DMS114 treated with DMSO at 0.1 percent for 48 hours (cell line): ENCODE results near the gene ADAMTSL5.
"Not testable (repeated sequence)": the region's sequence is repeated elsewhere in the genome, so short reads cannot be mapped to it uniquely, and the experiment has no call there.

Experiments
- DNase-seq: peaks from one replicate; lab custom pipeline; 2025; ENCODE audit not compliant: unreplicated experiment; lab: John Stamatoyannopoulos, UW

ADAMTSL5 gene

DNA sequence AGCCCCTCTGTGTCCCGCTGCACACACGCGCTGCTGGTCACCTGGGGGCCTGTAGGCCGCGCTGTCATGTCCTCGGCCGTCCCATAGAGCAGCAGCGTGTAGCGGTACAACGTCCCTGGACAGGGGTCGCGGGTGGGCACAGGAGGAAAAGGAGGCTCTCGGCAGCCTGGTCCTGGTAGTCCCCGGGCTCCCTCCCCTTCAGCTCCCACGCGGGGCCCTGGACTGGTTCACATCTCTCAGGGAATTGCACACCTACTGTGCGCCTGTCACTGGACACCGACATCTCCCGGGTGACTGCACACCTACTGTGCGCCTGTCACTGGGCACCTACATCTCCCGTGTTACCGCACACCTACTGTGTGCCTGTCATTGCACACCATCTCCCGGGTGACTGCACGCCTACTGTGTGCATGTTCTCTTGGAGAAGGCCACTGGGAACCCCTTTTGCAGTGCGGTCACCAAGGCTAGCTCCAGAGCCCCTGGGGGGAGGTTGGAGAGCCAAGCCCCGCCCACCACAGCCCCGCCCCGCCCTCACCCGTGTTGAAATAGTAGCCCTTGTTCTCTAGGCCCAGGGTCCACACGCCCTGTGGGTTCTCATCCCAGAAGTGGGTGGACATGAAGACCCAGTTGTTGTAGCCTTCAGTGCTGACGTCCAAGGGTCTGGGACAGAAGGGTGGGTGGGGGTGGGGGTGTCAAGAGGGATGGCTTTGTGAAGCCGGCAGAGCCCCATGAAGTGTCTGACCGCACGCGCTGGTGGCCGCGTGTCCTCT lies 30.3 kb downstream of the ADAMTSL5 start:
- DNase-seq, result no peak

DNA sequence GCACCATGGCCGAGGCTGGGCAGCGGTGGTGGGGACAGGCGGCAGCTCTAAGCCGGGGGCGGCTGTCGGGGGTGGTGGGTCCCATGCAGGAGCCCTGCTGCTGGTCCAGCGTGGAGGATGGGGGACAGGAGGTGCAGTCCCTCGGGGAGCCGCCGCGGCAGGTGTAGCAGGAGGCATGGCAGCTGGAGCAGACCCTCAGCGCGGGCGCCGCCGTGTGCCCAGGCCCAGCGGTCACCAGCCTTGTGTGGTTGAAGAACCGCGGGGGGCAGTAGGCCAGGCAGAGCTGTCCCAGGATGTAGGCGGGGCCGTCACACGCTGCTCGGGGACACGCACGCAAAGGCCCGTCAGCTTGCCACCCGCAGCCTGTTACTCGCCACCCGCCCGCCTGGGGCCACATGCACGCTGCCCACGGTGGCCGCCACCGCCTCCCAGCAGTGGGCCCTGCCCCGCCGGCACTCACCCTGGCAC lies 30.9 kb downstream of the ADAMTSL5 start:
- DNase-seq, result no peak

DNA sequence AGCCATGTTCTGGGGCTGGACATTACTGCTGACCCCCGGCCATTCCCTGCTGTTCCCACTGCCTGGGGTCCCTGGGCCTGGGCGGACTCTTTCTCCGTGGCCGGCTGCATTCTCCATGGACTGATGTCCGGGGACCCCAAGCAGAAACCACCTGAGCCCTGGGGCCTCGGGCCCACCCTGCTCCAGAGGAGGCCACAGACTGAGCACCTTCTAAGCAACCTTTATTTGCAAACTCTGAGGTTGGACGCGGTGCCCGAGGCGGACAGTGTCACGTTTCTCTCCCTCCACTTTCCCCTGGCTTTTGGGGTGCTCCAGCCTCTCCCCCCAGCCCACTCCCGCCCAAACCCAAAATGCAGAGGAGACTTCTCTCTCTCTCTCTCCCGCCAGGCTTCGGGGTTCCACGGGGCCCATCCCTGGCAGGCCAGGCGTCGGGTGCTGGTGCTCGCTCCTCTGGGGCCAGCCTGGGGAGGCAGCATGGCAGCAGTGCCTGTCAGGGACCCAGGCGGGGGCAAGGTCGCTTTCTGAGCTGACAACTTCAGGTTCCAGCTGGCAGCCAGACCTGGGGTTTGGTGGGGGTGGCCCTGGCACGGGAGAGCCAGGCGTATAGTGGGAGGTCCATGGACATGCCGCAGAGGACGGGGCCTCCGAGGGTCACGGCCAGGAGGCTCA lies 31.5 kb downstream of the ADAMTSL5 start:
- DNase-seq, result no peak

DNA sequence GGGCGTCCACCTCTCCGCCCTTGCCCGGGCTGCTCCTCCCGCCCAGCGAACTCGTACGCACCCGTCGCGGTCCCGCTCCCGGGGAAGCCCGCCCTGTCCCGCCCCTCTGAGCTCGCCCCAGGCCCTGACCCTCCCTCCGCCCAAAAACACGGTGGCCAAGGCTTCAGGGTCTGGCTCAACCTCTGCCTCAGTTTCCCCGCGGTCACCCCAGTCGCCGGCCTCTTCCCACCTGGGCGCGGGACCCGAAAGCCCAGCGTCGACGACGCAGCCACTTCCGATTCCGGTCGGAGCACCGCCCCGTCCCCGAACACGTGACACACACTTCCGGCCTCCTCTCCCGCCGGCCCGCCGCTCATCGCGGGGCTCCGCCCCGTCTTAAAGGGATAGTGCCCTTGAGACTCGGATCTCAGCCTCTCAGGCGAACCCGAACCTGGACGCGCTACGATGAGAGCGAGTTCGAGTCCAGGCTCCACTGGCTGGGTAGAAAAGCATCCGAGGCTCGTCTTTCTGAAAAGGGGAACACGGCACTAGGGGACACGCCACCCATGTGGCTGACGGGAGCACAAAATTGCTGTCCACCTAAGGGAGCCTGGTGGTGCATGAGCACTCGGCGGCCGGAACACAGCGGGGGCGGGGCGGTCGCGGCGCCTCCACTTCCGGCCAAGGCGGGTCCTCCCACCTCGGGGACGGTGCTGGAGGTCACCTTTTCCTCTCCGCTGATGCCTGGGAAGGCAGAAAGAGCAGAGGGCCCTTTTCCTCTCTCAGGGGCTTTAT lies 33.7 kb downstream of the ADAMTSL5 start, which contains the start of gene C19orf25:
Gene C19orf25 (minus strand): TSS at position 282 of the 774 bp plus-strand sequence. CDS start 312 bp downstream, outside the sequence.
- DNase-seq, result peak; percentile 74

DNA sequence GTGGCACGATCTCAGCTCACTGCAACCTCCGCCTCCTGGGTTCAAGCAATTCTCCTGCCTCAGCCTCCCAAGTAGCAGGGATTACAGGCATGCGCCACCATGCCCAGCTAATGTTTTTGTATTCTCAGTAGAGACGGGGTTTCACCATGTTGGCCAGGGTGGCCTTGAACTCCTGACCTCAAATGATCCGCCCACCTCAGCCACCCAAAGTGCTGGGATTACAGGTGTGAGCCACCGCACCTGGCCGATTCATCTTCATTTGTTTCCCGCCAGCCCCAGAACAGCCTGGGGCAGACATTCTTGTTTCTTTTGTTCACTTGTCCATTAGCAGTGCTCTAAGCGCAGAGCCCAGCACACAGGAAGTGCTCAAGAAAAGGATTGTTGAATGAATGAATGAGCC lies 35.8 kb downstream of the ADAMTSL5 start:
- DNase-seq, result not testable (repeated sequence)

DNA sequence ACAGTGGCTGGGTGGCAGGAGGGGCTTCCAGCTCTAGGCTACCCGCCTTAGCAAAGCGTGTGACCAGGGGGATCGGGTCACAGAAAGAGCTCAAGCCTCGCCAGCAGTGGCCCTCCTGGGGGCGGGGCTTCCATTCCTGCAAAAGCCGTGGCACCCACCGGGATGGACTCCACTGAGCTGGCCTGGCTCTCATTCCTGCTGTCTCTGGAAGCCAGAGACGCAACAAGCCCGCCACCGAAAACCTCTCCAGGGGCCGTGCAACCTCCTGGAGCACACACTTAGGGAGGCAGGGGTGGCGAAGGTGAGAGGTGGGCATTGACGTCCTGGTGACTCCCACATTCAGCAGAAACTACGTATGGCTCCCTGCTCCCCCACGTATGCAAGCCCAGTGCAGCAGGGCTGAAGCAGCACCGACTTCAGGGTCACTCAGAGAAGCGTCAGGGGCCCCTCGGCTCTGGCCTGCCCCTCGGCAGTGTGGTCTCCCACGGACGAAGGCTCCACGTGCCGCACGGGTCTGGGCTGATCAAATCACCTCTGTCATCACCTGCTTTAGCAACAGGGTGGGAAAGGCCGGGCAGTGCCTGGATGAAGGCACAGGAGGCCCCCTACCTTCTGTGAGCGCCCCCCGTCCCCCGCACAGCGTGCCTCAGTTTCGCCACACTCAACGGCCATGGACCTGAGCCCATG lies 36.9 kb downstream of the ADAMTSL5 start:
- no peak for DNase-seq

DNA sequence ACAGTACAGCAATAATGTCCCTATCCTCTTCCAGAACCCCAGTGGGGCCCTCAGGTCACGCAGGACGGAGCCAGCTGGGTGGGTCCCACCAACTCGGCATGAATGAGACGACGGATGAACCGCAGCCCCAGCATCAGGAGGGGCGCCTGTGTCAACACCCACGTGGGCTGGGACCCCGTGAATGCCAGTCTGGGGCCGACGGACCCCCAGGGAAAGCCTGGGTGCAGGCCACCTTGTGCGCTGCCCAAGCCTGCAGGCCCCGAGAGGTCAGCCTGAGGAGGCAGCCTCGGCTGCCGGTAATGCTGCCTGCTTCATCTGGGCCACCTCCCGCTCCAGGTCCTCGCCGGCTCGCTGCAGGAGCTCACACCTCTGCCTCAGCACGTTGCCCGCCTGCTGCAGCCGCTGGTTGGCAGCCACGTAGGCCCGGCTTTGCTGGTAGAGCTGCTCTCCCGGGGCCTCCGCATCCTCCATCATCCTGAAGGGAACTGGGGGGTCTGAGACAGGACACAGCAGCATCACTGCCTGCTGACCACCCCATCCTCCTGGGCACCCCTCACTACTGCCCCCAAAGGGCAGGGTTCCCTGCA lies 38.0 kb downstream of the ADAMTSL5 start:
- DNase-seq, result no peak

DNA sequence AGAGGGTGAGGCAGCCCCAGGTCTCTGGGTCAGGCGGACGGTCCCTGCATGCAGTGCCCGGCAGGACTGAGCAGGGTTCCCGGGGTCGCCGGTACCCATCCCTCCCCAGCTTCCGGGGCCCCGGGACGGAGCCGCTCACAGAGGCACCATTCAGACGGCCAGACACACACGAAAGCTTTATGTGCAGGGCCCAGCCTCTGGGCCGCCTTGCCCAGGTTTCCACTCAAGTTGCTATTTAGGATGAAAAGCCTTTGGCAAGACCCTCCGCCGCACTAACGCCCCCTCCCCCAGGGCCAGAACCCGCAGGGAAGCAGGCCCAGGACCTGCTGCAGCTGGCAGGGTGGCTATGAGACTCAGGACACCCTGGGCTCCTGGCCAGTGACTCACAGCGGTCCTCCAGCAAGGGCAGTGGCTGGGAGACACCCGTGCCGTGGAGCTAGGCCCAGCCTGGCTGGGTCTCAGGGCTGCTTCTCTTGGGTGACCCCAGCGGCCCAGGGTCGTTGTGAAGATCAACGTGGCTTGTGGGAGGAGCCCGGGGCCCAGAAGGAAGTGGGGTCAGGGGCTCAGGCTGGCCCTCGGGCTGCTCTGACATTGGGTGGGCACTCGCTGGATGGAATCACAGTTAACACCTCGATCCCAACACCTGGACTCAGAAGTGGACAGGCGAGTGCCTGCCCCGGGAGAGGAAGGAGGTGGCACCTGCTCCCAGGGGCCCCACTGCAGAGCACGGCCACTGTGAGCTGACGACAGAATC lies 38.6 kb downstream of the ADAMTSL5 start:
- DNase-seq, result no peak

DNA sequence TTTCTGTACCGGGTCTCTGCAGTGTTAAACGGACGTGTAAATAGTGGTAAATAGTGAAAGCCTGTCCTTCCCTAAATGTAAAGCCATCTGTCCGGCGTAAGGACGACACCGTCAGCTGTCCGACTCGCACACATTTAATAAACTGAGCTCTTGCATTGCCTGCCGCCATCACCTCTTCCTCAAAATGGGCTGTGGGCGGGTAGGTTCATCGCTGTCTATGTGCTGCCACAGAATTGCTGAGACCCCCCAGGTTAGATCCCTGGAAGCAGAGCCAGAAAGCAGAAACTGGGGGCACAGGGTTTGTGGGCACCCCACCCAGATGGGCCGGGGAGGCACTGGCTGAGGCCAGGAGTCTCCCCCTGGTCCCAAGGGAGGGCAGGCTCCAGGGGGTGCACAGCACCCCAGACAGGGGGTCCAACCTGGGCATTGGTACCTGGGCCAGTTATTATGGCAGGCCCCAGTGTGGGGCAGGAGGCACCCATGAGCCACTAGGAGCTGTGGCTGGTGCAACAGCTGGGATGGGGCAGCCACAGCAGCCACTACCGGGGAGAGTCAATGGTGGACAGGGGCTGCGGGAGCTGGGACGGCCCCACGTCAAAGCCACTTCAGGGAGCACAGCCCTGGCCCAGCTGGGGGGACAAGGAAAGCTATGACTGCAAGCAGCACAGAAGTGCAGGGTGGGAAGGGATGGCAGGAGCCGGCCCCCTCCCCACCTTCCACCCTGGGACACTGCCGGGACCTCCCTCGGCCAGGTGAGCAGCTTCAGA lies 39.6 kb downstream of the ADAMTSL5 start:
- no peak for DNase-seq

DNA sequence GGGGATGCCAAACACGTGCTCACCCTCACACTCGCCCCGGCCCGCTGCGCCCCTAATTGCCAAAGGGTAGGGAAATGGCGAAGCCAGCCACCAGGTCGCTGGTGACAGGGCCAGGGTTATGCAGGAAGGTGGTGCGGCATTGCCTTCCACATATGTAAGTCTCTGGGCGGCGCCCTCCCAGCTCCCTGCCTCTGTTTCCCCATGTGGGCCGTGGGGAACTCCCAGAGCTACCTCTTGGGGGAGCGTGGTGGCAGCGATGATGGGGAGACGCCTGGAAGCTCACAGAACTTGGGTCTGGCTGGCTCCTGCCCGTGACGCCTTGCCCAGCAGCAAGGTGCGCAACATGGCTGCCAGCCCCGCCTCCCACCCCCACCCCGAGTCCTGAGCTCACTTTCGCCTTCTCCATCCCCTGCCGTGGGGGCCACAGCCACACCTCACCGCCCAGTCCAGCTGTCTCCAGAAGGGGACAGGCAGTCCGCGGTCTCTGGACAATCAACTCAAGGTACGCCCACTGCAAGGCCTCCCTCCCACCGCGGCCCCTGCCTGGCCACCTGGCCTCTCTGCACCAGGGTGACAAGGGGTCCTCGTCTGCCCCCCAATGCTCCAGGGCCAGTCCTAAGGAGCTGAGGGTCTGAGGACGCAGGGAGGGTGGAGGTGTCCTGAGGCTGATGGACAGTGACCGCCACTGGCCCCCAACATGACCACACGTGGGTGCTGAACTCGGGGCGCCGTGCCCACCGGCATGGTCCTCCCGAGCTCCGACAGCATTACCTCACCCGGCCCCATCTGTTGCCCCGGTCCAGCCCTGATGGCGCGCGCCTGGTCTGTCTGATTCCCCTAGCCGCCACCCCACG lies 40.4 kb downstream of the ADAMTSL5 start:
- DNase-seq, result no peak

DNA sequence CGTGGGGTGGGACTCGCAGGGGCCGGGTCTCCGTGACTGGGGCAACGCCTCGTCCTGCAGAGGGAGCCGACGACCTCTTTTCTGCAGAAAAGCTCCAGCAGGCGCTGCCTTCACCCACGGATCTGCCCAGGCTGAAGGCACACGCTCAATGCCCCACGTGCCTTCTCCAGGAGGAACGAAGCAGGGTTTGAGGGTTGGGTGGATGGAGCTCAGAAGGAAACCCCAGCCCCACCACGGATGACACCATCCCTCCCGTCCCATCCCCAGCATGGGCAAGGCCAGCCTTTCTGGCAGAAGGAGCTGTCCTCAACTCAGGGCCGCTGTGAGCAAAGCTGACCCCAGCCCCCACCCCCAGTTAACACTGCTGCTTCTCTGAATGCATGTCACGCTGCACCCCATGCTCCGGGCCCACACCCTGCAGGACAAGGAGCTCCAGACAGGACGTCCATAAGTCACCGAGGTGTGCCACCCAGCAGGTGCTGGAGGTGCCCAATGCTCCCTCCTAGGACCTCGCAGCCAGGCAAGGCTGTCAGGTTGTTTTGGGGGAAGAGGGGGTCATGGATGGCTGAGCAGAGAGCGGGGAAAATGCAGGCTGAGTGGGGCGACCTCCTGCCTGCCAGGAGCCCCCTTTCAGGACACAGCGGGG lies 41.2 kb downstream of the ADAMTSL5 start:
- DNase-seq, result no peak

DNA sequence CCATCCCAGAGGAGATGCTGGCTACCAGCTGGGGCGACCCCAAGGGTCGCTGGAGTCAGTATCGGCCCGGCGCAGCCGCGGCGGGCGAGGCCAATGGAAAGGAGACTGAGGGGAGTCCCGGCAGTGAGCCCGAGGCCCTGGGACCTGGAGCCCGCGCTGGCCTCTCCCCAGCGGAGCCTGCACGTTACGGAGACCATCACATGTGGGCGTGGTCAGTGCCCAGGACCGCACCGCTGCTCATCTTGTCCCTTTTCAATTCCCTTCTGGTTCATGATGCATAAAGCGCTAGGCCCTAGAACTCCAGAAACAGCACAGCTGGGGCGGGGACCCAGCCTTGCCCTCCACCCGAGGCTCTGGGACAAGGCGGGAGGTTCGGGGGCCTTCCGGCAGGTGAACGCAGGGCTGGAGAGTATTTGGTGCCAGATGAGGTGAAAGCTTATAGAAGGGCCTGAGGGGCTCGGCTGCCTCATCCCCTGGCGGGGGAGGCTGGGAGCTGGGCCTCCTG lies 41.8 kb downstream of the ADAMTSL5 start:
- no peak for DNase-seq

DNA sequence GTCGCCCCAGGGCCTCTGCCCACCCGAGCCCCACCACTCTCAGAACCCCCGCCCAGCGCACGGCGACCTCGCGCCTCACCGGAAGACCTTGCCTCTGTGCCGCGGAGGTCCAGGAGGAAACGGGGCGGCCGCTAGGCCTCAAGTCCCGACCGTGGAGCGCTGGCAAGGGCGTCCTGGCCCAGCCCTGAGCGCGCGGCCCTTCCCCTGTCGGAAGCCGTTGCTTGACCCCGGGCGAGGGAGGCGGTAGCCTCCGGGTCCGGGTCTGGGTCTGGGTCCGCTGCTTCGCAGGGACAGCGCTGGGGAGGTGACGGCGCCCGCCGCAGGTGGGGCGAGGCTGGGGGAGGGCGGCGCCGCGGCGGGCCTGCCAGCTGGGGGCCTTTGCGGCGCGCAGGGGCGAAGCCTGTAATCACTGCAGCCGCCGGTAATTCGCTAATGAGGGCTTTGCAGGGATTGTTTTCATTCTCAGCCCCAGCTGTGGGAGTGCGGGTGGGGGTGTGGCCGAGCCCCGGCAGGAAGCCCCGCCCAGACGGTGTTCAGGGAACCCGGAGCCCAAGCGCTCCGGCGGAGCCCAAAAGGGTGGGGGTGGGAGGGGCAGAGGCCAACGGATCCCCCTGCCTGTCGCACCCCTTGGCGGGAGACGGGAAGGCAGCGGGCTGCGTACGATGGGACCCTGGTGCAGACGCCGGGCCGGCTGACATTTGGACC lies 42.4 kb downstream of the ADAMTSL5 start:
- no peak for DNase-seq

DNA sequence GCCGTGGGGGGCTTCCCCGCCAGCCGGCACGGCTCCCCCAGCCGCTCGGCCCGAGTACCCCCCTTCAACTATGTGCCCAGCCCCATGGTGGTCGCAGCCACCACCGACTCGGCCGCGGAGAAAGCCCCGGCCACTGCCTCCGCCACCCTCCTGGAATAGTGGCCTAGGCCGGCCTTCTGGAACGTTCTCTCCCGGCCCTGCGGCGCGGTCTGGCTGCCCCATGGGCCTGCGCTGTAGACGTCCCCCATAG lies 42.8 kb downstream of the ADAMTSL5 start:
- DNase-seq, result no peak

DNA sequence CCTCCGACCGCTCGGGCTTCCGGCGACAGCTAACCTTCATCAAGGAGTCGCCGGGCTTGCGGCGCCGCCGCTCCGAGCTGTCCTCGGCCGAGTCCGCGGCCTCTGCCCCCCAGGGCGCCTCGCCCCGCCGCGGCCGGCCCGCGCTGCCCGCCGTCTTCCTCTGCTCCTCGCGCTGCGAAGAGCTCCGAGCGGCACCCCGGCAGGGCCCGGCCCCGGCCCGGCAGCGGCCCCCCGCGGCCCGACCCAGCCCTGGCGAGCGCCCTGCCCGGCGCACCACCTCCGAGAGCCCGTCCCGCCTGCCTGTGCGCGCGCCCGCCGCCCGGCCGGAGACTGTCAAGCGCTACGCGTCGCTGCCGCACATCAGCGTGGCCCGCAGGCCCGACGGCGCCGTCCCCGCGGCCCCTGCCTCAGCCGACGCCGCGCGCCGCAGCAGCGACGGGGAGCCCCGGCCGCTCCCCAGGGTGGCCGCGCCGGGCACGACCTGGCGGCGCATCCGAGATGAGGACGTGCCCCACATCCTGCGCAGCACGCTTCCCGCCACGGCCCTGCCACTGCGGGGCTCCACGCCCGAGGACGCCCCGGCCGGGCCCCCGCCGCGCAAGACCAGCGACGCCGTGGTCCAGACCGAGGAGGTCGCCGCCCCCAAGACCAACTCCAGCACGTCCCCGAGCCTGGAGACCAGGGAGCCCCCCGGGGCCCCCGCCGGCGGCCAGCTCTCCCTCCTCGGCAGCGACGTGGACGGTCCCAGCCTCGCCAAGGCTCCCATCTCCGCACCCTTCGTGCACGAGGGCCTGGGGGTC lies 43.4 kb downstream of the ADAMTSL5 start:
- DNase-seq, result no peak

DNA sequence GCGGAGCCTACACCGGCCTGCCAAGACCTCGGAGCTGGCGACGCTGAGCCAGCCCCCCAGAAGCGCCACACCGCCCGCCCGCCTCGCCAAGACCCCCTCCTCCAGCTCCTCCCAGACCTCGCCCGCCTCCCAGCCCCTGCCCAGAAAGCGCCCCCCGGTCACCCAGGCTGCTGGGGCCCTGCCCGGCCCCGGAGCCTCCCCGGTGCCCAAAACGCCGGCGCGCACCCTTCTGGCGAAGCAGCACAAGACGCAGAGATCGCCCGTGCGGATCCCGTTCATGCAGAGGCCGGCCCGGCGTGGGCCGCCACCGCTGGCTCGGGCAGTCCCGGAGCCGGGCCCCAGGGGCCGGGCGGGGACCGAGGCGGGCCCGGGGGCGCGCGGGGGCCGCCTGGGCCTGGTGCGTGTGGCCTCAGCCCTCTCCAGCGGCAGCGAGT lies 44.0 kb downstream of the ADAMTSL5 start:
- DNase-seq, result no peak
